Posterior cingulate gyrus (tissue), 11 donors: ENCODE results near the gene ANK3.
"Not testable (repeated sequence)": the region's sequence is repeated elsewhere in the genome, so short reads cannot be mapped to it uniquely, and the experiment has no call there.

Experiments used
- DNase-seq, 10 donors: peaks; one replicate each; pipeline versions ENCODE4 v3.0.0 to v3.0.0-alpha.2; 2020 to 2021; ENCODE audit warnings: mixed read lengths in 3 of 10
- intact Hi-C: fragments of 100-400 bp; cut with DNase I; formaldehyde crosslinking; loops from one replicate; pipeline ENCODE4 v1.15.1; 2023

ANK3 gene

GRCh38 chr10:60314069-60314940, 75.4 kb downstream of the ANK3 start:
- intact Hi-C loops, result no loop called here
- no peak for DNase-seq

DNA sequence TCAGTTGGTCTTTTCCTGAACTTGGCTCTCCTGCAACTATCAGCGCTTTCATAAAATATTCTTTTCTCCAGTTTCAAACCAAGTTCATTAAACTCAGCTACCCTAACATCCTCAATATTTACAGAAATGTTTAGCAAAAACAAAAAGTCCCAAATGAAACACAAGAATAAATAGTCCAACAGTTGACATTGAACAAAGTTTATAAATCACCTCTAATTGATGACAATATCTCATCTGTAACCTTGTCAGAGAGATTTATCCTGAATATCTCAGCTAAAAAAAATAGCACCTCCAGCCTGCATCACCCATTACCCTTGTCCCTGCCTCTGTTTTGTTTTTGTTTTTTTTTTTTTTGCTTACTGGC, 76.1 kb downstream of the ANK3 start:
- intact Hi-C loops, result no loop called here

DNA sequence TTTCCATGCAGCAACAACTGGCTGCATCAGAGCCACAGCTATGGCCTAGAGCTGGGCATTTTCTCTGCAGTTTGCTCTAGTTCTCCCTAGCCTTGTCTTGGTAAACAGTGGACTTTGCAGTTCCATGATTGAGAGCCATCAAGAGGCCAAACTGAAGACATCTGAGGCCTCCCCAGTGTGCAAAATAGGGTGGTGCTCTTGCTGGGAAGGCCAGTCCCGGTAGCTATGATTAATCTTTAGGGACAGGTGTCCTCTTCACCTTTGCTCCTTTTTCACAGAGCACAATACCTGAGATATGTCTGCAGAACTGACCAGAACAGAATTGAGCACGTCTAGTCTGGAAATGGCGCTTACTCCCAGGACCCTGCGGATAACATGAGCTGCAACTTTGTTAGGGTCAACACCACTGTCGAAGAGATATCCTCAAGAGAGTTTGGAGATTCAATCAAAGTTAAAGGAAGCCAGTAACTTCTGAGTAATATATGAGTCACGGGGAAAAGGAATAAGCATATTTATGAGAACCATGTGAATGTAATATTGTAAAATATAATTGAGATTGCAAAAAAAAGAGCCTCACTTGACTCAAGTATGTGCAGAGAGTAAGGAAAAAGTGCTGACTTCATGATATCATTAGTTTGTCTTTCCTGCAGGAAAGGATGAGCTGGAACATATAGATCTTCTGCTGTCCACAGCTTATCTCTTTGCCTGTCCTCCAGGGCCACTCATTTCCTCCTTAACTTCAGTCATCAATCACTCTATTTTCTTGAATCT, 76.7 kb downstream of the ANK3 start:
- DNase-seq, result no peak
- intact Hi-C loops, result no loop called here

More for the DNA sequence above, 76.1 kb downstream of the ANK3 start:
- DNase-seq, result no peak

DNA sequence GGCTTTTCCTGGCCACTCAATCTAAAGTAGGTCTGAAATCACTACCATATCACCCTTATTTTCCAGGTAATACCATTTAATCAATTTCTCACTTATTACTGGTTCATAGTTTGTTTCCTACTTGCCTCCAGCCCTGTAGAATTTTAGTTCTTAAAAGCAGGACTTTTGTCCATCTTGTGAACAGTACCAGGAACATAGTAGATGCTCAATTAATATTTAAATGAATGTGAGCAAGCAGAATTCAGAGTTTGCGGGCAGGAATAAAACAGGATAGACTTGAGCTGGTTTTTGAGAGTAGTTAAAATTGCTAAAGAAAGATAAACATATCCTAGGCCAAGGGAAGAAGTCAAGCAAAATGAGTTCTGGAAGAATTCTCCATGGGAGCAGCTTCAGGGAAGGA, 77.9 kb downstream of the ANK3 start:
- intact Hi-C loops, result no loop called here
- no peak for DNase-seq

DNA sequence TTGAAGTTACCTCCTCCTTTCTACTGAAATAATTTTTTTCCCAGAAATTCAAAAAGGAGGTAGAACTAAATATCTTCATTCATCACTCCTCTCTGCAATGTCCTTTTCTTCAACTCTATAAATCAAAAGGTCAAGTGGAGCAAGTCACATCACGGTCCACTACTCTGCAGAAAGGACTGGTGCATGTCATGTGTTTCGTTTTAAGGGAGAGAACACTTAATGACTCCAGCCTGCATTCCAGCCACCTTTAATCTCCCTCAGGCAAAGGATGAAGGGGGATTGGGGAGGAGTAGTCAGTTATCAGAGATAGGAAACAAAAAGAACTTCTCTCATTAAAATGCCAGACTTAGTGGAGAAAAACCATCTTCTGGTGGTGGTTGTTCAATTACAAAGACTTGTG, 78.9 kb downstream of the ANK3 start:
- DNase-seq, result no peak
- intact Hi-C loops, result no loop called here

DNA sequence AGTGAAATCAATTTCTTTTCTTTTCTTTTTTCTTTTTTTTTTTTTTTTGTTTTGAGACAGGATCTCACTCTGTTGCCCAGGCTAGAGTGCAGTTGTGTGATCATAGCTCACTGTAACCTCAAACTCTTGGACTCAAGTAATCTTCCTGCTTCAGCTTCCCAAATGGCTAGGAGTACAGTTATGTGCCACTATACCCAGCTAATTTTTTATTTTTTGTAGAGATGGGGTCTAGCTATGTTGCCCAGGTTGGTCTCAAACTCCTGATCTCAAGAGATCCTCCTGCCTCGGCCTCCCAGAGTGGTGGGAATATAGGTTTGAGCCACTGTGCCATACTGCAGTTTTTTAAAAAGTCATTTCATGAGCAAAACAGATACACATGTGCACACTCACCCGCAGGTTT, 79.8 kb downstream of the ANK3 start:
- DNase-seq, result no peak
- intact Hi-C loops, result no loop called here

GRCh38 chr10:60309371-60309770, 80.3 kb downstream of the ANK3 start:
- intact Hi-C loops, result no loop called here
- no peak for DNase-seq

GRCh38 chr10:60305380-60305892, 84.2 kb downstream of the ANK3 start:
- peak in 1 of 10 donors; percentile 74 for DNase-seq

GRCh38 chr10:60304829-60305379, 84.8 kb downstream of the ANK3 start:
- no peak for DNase-seq
- intact Hi-C loops, result no loop called here

More at GRCh38 chr10:60305380-60305892, 84.2 kb downstream of the ANK3 start:
- intact Hi-C loops, result no loop called here

GRCh38 chr10:60303778-60304177, 85.9 kb downstream of the ANK3 start:
- DNase-seq, result no peak
- intact Hi-C loops, result no loop called here

DNA sequence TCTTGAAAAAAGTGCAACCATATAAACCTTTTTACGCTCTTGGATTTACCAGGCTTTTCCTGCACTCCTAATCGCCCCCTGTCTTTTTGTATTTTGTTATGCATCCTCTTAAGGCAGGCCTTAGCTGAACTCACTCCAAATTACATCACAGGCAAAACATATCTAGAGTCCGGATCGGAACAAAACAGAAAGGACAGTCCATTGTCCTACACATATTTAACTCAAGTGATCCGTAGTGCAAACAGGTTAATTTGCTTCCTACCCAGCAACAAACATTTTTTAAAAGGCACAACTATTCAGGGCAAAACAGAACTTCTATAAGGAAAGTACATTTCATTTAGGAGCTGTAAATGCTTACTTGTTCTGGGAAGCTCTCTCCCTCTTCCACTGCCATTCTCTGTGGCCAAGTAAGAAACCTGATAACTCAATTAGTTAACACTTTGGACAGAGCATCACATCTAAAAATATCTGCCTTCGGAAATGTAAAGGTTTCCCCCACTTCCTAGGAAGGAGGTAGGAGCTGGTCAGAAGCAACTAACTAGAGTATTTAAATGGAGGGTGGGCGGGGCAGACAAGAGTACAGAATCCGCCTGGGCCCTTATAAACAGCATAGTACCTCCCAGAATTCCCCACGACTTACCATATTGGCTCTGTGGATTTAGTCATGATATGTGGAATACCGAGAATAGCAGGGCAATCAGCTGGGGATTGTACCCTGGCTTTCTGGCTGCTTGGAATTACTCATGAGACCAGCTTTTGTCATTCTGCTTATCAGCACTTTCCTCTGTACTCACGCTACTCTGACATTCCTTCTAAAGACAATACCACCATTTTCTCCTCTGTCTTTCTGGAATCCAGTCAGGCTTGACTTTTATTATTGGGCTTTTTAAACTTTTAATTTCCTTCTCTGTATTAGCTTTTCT, 89.5 kb downstream of the ANK3 start:
- no peak for DNase-seq
- intact Hi-C loops, result no loop called here

DNA sequence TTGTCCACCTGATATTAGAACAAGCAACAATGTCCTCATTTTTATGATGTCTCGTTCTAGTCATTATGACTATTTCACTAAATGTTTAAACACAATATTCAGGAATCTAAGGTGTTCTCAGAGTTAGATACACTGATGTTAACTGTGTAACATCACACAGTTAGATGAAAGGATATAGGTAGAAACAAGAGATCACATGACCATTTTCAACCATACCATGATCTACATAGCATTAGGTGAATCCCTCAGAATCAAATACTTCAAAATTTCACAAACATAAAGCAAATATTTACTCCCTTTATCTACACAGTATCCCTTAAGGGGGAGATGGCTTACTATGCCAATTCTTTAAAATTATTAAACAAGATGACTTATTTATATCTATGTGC, 90.3 kb downstream of the ANK3 start:
- intact Hi-C loops, result no loop called here
- no peak for DNase-seq

GRCh38 chr10:60298408-60299389, 91.0 kb downstream of the ANK3 start:
- DNase-seq, result no peak
- intact Hi-C loops, result no loop called here

DNA sequence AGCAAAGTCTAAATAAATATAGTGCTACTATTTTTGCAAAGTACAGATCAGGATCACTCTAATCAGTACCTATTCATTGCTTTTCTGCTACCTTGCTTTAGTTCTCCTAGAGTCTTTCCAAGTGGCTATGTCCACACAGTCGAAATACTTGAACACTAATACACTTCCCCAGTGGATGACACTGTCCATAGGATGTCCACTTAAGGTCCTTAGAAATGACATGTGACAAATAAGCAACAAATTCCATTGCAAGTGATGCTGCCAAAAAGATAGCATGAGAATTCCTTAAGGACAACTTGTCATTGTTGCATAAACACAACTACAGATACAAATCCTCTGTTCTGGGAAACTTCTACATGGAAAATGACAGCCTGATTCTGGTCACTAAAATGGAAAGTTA, 93.6 kb downstream of the ANK3 start:
- intact Hi-C loops, result no loop called here
- DNase-seq, result no peak

DNA sequence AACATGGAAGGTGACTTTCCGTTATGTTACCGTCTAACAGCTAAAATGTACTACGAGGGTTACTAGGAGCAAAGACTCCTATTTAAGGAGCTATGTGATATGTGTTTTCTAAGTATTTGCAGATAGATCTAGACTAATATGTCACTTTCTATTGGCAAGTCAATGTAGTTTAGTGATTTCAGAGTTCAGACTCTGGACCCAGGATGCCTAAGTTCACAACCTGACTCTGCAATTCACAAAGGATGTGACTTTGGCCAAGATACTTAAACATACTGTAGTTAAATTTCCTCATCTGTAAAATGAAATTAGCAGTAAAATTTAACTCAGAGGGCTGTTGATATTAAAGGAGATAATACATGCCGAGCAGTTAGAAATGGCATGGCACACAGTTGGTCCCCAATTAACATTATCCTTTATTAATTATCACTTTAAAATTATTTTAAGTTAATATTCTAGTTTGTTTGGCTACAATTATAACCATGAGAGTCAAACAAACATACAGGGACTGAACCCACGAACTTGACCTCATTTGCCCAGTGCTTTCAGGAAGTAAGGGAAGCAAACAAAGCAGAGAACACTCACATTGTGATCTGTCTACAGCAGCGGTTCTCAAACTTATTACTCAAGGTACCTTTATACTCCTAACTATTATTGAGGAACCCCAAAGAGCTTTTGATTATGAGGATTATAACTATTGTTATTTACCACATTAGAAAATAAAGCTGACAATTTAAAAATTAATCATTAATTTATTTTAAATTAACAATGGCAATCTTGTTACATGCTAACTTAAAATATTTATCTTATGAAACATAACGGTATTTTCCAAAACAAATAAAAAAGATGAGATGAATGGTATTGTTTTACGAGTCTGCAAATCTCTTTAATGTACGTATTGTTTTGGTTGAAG, 94.4 kb downstream of the ANK3 start:
- DNase-seq, result no peak
- intact Hi-C loops, result no loop called here

- no peak for DNase-seq
- intact Hi-C loops, result no loop called here
These were observed 96.0 kb downstream of the ANK3 start for GRCh38 chr10:60293581-60294175.

DNA sequence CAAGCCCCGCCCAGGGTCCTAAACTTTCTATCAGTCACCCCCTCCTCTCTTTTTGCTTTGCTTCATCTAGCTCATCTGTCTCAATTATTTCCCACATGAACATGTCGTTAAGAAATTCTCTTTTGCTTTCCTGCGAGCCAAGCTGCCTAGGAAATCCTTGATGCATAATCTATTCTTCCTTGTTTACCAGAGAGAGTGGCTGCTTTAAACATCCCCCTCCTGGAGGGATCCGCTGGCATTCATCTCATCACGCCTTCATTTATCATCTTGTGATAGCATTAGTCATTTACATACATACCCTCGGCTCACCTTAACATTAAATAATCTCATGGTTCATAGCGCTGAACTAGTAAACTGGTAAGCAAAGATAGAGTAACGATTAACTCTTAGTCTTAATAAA, 96.7 kb downstream of the ANK3 start:
- intact Hi-C loops, result no loop called here
- DNase-seq, result no peak

DNA sequence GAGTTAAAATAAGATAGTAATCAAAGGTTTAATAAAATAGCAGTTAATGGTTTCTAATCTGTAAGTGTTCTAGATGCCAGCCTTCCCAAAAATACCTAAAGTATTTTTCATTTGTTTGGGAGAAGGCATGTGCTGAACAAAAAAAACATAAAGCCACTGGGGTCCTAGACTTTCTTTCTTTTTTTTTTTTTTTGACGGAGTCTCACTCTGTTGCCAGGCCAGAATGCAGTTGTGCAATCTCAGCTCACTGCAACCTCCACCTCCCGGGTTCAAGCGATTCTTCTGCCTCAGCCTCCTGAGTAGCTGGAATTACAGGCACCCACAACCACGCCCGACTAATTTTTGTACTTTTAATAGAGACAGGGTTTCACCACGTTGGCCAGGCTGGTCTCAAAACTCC, 97.1 kb downstream of the ANK3 start:
- DNase-seq, intact Hi-C loops: not testable (repeated sequence)
